Breast epithelium (tissue), 3 donors: ENCODE results near the gene BTBD19.
"Not testable (repeated sequence)": the region's sequence is repeated elsewhere in the genome, so short reads cannot be mapped to it uniquely, and the experiment has no call there.

Experiments
- CTCF ChIP-seq, 3 donors: fragments of 450-650 bp; IDR thresholded peaks; one replicate each; pipeline ENCODE4 v1.5.1; 2016 to 2017; ENCODE audit warnings: antibody characterized with exemption in 3 of 3, mild to moderate bottlenecking in 3 of 3, moderate library complexity in 3 of 3
- POLR2A ChIP-seq: fragments of 450-650 bp; IDR thresholded peaks from one replicate; pipeline ENCODE4 v1.6.1; 2016; ENCODE audit warnings: antibody characterized with exemption, mild to moderate bottlenecking, moderate library complexity
- POLR2AphosphoS5 ChIP-seq, 3 donors: sonication (generic); formaldehyde crosslinking; IDR thresholded peaks; one replicate each; pipeline ENCODE4 v1.6.1; 2017; ENCODE audit warnings: antibody characterized with exemption in 3 of 3

- not testable (repeated sequence) for TF ChIP-seq CTCF (IDR thresholded peaks at IDR 0.05); POLR2AphosphoS5 (IDR thresholded peaks at IDR 0.05); POLR2A
Observed at GRCh38 chr1:44766421-44766820, 41.9 kb upstream of the BTBD19 start.
